ENCODE data around the gene ASIP. TPM values are rescaled to one million over a fixed set of nuclear protein-coding genes. Genes with fewer than 3 reads are reported as not detected.

ASIP gene
- total RNA-seq, 1 donor from 2014 or later = 32.6 TPM

GRCh38 chr20:34302312-34302722, 61.1 kb downstream of the ASIP start:
- Histone ChIP-seq H3K4me3 (peak overlapping the region; percentile 88), H3K27ac (replicated peaks) (peak overlapping the region; percentile 97), H3K27me3 (ENCODE audit: low read depth) (no peaks in the 10 kb centered on the region), H3K9me3 (replicated peaks) (no peaks in the 10 kb centered on the region), H3K4me1 (peaks cover 38% of the 10 kb centered on the region), H3K36me3 (no peaks in the 10 kb centered on the region)
- intact Hi-C loops (cut with micrococcal nuclease) = no loop called here
- DNase-seq = no peak
- TF ChIP-seq CTCF (IDR thresholded peaks at IDR 0.05; ENCODE audit: borderline replicate concordance) = no peak

DNA sequence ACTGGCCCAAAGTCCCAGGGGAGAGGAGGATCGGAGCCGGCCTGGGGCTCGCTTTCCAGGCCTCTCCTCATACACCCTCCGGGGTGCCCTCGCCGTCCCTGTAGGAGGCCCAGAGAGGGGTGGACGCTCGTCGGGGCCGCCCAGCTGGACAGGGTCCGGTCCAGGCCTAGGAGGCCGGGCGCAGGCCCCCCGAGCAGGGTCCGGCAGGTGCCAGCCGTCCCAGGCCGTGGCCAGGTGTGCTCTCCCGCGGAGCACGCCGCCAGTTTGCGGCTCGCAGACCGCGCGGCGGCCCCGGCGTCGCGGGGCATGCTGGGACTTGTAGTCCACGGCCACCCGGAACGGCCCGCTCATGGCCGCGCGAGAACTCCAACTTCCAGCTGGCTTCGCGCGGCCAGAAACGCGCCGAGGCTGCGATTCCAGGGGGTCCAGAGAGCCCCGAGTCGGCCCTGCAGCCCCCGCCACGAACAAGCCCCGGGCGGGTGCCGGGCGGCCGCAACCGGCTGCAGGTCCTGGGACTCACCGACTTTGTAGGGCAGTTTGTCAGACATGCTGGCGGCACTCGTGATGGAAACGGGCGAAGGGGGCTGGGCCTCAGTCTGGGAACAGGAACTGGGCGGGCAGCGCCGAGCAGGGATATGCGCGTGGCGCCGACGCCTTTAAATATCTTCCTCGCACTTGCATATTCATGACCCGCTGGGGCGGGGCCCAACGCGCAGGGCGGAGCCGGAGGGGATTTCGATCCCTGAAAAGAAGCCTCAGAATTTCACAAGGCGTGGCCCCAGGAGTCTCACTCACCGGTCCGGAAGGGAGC, 61.7 kb downstream of the ASIP start, which contains the start of gene AHCY:
Gene AHCY, minus strand, starts transcription at position 633 of the 811 bp plus-strand sequence. Its CDS starts 85 bp downstream, at position 548.
- intact Hi-C loops (cut with micrococcal nuclease) = no loop called here
- Histone ChIP-seq H3K4me1 (peaks cover 38% of the 10 kb centered on the region), H3K27ac (replicated peaks) (peak within 1 kb of the TSS; percentile 97), H3K27me3 (ENCODE audit: low read depth) (no peaks in the 10 kb centered on the region), H3K36me3 (no peaks in the 10 kb centered on the region), H3K9me3 (replicated peaks) (no peaks in the 10 kb centered on the region), H3K4me3 (peak within 1 kb of the TSS; percentile 88)
- DNase-seq = peak; percentile 97
- no peak for TF ChIP-seq CTCF (IDR thresholded peaks at IDR 0.05; ENCODE audit: borderline replicate concordance)

GRCh38 chr20:34305333-34306230, 64.4 kb downstream of the ASIP start:
- Histone ChIP-seq H3K27ac (replicated peaks) (no peak overlapping the region), H3K4me1 (peaks cover 28% of the 10 kb centered on the region), H3K4me3 (no peak overlapping the region), H3K9me3 (replicated peaks) (no peaks in the 10 kb centered on the region), H3K36me3 (no peaks in the 10 kb centered on the region), H3K27me3 (ENCODE audit: low read depth) (no peaks in the 10 kb centered on the region)
- intact Hi-C loops (cut with micrococcal nuclease) = no loop called here
- TF ChIP-seq CTCF (IDR thresholded peaks at IDR 0.05; ENCODE audit: borderline replicate concordance) = no peak
- DNase-seq = no peak

GRCh38 chr20:34309691-34310090, 68.5 kb downstream of the ASIP start:
- no peak overlapping the region for H3K4me3 ChIP-seq
- peaks cover 20% of the 10 kb centered on the region for H3K4me1 ChIP-seq
- H3K9me3 ChIP-seq (replicated peaks) = no peaks in the 10 kb centered on the region
- intact Hi-C loops (cut with micrococcal nuclease) = loop anchor here (10.0 kb wide), 1 partner anchor 165 kb away; no protein-coding TSS in a partner anchor
- peaks cover 14% of the 10 kb centered on the region for H3K27me3 ChIP-seq (ENCODE audit: low read depth)
- no peak overlapping the region for H3K27ac ChIP-seq (replicated peaks)
- no peak for TF ChIP-seq CTCF (IDR thresholded peaks at IDR 0.05; ENCODE audit: borderline replicate concordance)
- H3K36me3 ChIP-seq = no peaks in the 10 kb centered on the region
- DNase-seq = no peak

- DNase-seq = no peak
- TF ChIP-seq CTCF (IDR thresholded peaks at IDR 0.05; ENCODE audit: borderline replicate concordance) = no peak
- Histone ChIP-seq H3K4me3 (no peak overlapping the region), H3K9me3 (replicated peaks) (no peaks in the 10 kb centered on the region), H3K36me3 (no peaks in the 10 kb centered on the region), H3K4me1 (peaks cover 20% of the 10 kb centered on the region), H3K27me3 (ENCODE audit: low read depth) (peaks cover 14% of the 10 kb centered on the region), H3K27ac (replicated peaks) (no peak overlapping the region)
- intact Hi-C loops (cut with micrococcal nuclease) = loop anchor here (10.0 kb wide), 1 partner anchor 164 kb away; no protein-coding TSS in a partner anchor
Observed at GRCh38 chr20:34310481-34311117, 69.4 kb downstream of the ASIP start.
